Activated CD4-positive, alpha-beta memory T cell treated with anti-CD3 and anti-CD28 coated beads for 36 hours (primary cell): ENCODE measurements around the gene SFTPB. TPM values are rescaled to one million over a fixed set of nuclear protein-coding genes. Genes with fewer than 3 reads are reported as not detected.

Source experiments
- CTCF ChIA-PET: fragments of 350-600 bp; sonication (Branson Sonifier 250); formaldehyde crosslinking; loops from one replicate; lab custom pipeline; 2021; ENCODE audit warnings: antibody characterized with exemption, inconsistent platforms; lab: Charles Lee
- POLR2A ChIA-PET: fragments of 350-600 bp; sonication (Branson Sonifier 250); formaldehyde crosslinking; loops from one replicate; lab custom pipeline; 2021; ENCODE audit warnings: antibody characterized with exemption; lab: Charles Lee
- DNase-seq: peaks from one replicate; pipeline ENCODE4 v3.0.0-alpha.2; 2020
- H3K27ac Mint-ChIP-seq: one replicate; pipeline ENCODE4 v1.8.0; 2021; ENCODE audit warnings: mixed read lengths
- H3K27me3 Mint-ChIP-seq: one replicate; pipeline ENCODE4 v1.8.0; 2021; ENCODE audit warnings: mixed read lengths
- H3K36me3 Mint-ChIP-seq: one replicate; pipeline ENCODE4 v1.8.0; 2021; ENCODE audit warnings: mixed read lengths
- H3K4me1 Mint-ChIP-seq: one replicate; pipeline ENCODE4 v1.8.0; 2021; ENCODE audit warnings: low read depth, mixed read lengths
- H3K4me3 Mint-ChIP-seq: one replicate; pipeline ENCODE4 v1.8.0; 2021; ENCODE audit warnings: mild to moderate bottlenecking, mixed read lengths
- H3K9me3 Mint-ChIP-seq: one replicate; pipeline ENCODE4 v1.8.0; 2021; ENCODE audit warnings: mixed read lengths
- intact Hi-C: fragments of 100-400 bp; cut with micrococcal nuclease; formaldehyde crosslinking; loops from one replicate; pipeline ENCODE4 v1.15.1; 2023
- total RNA-seq, 2 experiments: library from RNA; stranded (reverse); gene quantifications; one replicate each; pipeline ENCODE4 v1.2.3, GENCODE V29; 2021

Gene SFTPB
- total RNA-seq, 2 experiments from 2014 or later: not detected

- ChIA-PET CTCF (interaction anchor here (1.2 to 7.8 kb wide), 7 partner anchors 10 to 72 kb away, joined by 3 to 96 read pairs (median 15); no protein-coding TSS in a partner anchor), POLR2A (no interaction called here)
Measured at GRCh38 chr2:85709401-85709811, 41.4 kb upstream of the SFTPB start.

GRCh38 chr2:85708641-85709040 lies 40.6 kb upstream of the SFTPB start:
- Mint-ChIP-seq H3K27ac (no peak overlapping the region), H3K4me1 (peaks cover 17% of the 10 kb centered on the region), H3K36me3 (no peaks in the 10 kb centered on the region), H3K9me3 (no peaks in the 10 kb centered on the region), H3K27me3 (peaks cover 4% of the 10 kb centered on the region), H3K4me3 (no peak overlapping the region)
- POLR2A ChIA-PET: no interaction called here
- DNase-seq: no peak
- intact Hi-C loops: no loop called here
- CTCF ChIA-PET: interaction anchor here (1.2 to 7.8 kb wide), 9 partner anchors 10 to 317 kb away, joined by 3 to 96 read pairs (median 15); partner anchors contain the start of gene GNLY

More at GRCh38 chr2:85709401-85709811, 41.4 kb upstream of the SFTPB start:
- intact Hi-C loops: no loop called here
- H3K27me3 Mint-ChIP-seq: peaks cover 4% of the 10 kb centered on the region
- no peaks in the 10 kb centered on the region for H3K9me3 Mint-ChIP-seq
- no peak for DNase-seq
- H3K27ac Mint-ChIP-seq: no peak overlapping the region
- H3K4me1 Mint-ChIP-seq: peaks cover 15% of the 10 kb centered on the region
- H3K4me3 Mint-ChIP-seq: no peak overlapping the region
- H3K36me3 Mint-ChIP-seq: no peaks in the 10 kb centered on the region

GRCh38 chr2:85707304-85707703 lies 39.3 kb upstream of the SFTPB start:
- Mint-ChIP-seq H3K27ac (no peak overlapping the region), H3K27me3 (peaks cover 4% of the 10 kb centered on the region)
- CTCF ChIA-PET: interaction anchor here (0.9 to 7.8 kb wide), 21 partner anchors 10 to 316 kb away, joined by 3 to 96 read pairs (median 6); partner anchors contain the start of gene GNLY

GRCh38 chr2:85706599-85707296 lies 38.7 kb upstream of the SFTPB start:
- Mint-ChIP-seq H3K27ac (no peak overlapping the region), H3K27me3 (peaks cover 4% of the 10 kb centered on the region), H3K36me3 (no peaks in the 10 kb centered on the region), H3K9me3 (no peaks in the 10 kb centered on the region), H3K4me1 (peaks cover 32% of the 10 kb centered on the region), H3K4me3 (no peak overlapping the region)
- intact Hi-C loops: loop anchor here (1.0 to 2.0 kb wide), 4 partner anchors 14 to 286 kb away; no protein-coding TSS in a partner anchor
- DNase-seq: no peak
- ChIA-PET CTCF (interaction anchor here (0.9 to 7.8 kb wide), 20 partner anchors 10 to 316 kb away, joined by 3 to 96 read pairs (median 8); partner anchors contain the start of gene GNLY), POLR2A (interaction anchor here (0.6 kb wide), 1 partner anchor 293 kb away, joined by 3 read pairs; no protein-coding TSS in a partner anchor)

More at GRCh38 chr2:85707304-85707703, 39.3 kb upstream of the SFTPB start:
- POLR2A ChIA-PET: interaction anchor here (0.6 kb wide), 1 partner anchor 292 kb away, joined by 3 read pairs; no protein-coding TSS in a partner anchor
- Mint-ChIP-seq H3K4me3 (no peak overlapping the region), H3K9me3 (no peaks in the 10 kb centered on the region), H3K36me3 (no peaks in the 10 kb centered on the region), H3K4me1 (peaks cover 28% of the 10 kb centered on the region)
- intact Hi-C loops: loop anchor here (1.0 to 2.0 kb wide), 4 partner anchors 15 to 287 kb away; no protein-coding TSS in a partner anchor
- DNase-seq: peak; percentile 65

- ChIA-PET CTCF (interaction anchor here (0.9 to 7.8 kb wide), 10 partner anchors 9 to 294 kb away, joined by 3 to 96 read pairs (median 7); partner anchors contain the start of gene GNLY), POLR2A (no interaction called here)
- Mint-ChIP-seq H3K4me3 (no peak overlapping the region), H3K4me1 (peaks cover 34% of the 10 kb centered on the region), H3K27ac (no peak overlapping the region), H3K9me3 (no peaks in the 10 kb centered on the region), H3K27me3 (peaks cover 4% of the 10 kb centered on the region), H3K36me3 (no peaks in the 10 kb centered on the region)
- no peak for DNase-seq
- intact Hi-C loops: loop anchor here (2.0 kb wide), 2 partner anchors 13 to 285 kb away; no protein-coding TSS in a partner anchor
Measured at GRCh38 chr2:85706063-85706462, 38.1 kb upstream of the SFTPB start.

GRCh38 chr2:85705680-85706039 lies 37.7 kb upstream of the SFTPB start:
- no peak for DNase-seq
- Mint-ChIP-seq H3K4me3 (no peak overlapping the region), H3K9me3 (no peaks in the 10 kb centered on the region), H3K36me3 (no peaks in the 10 kb centered on the region), H3K27ac (no peak overlapping the region), H3K4me1 (peaks cover 34% of the 10 kb centered on the region), H3K27me3 (peaks cover 4% of the 10 kb centered on the region)
- CTCF ChIA-PET: interaction anchor here (0.9 to 7.8 kb wide), 10 partner anchors 10 to 294 kb away, joined by 3 to 96 read pairs (median 7); partner anchors contain the start of gene GNLY
- POLR2A ChIA-PET: no interaction called here
- intact Hi-C loops: loop anchor here (2.0 kb wide), 2 partner anchors 13 to 285 kb away; no protein-coding TSS in a partner anchor

- H3K4me3 Mint-ChIP-seq: no peak overlapping the region
- H3K9me3 Mint-ChIP-seq: no peaks in the 10 kb centered on the region
- H3K36me3 Mint-ChIP-seq: no peaks in the 10 kb centered on the region
- peaks cover 4% of the 10 kb centered on the region for H3K27me3 Mint-ChIP-seq
- POLR2A ChIA-PET: interaction anchor here (0.7 kb wide), 1 partner anchor 11 kb away, joined by 3 read pairs; no protein-coding TSS in a partner anchor
- peaks cover 34% of the 10 kb centered on the region for H3K4me1 Mint-ChIP-seq
- DNase-seq: peak; percentile 30
- intact Hi-C loops: no loop called here
- no peak overlapping the region for H3K27ac Mint-ChIP-seq
- CTCF ChIA-PET: interaction anchor here (0.9 to 7.8 kb wide), 11 partner anchors 9 to 295 kb away, joined by 3 to 96 read pairs (median 7); partner anchors contain the start of gene GNLY
Measured at GRCh38 chr2:85704800-85705679, 37.0 kb upstream of the SFTPB start.

GRCh38 chr2:85704038-85704437 lies 36.0 kb upstream of the SFTPB start:
- Mint-ChIP-seq H3K27me3 (peaks cover 4% of the 10 kb centered on the region), H3K4me1 (peaks cover 34% of the 10 kb centered on the region), H3K9me3 (no peaks in the 10 kb centered on the region), H3K4me3 (no peak overlapping the region), H3K27ac (no peak overlapping the region), H3K36me3 (no peaks in the 10 kb centered on the region)
- DNase-seq: no peak
- intact Hi-C loops: no loop called here
- ChIA-PET CTCF (interaction anchor here (1.0 to 7.8 kb wide), 4 partner anchors 8 to 67 kb away, joined by 3 to 96 read pairs (median 20); partner anchors contain the start of gene GNLY), POLR2A (no interaction called here)

- no peak for DNase-seq
- Mint-ChIP-seq H3K4me1 (peaks cover 34% of the 10 kb centered on the region), H3K27me3 (peaks cover 4% of the 10 kb centered on the region), H3K9me3 (no peaks in the 10 kb centered on the region), H3K36me3 (no peaks in the 10 kb centered on the region), H3K27ac (no peak overlapping the region), H3K4me3 (no peak overlapping the region)
- CTCF ChIA-PET: interaction anchor here (1.0 to 7.8 kb wide), 2 partner anchors 18 to 24 kb away, joined by 3 to 96 read pairs; no protein-coding TSS in a partner anchor
- intact Hi-C loops: no loop called here
- POLR2A ChIA-PET: no interaction called here
Measured at GRCh38 chr2:85703329-85703728, 35.3 kb upstream of the SFTPB start.

- no peaks in the 10 kb centered on the region for H3K9me3 Mint-ChIP-seq
- intact Hi-C loops: no loop called here
- CTCF ChIA-PET: no interaction called here
- POLR2A ChIA-PET: no interaction called here
- peaks cover 34% of the 10 kb centered on the region for H3K4me1 Mint-ChIP-seq
- H3K36me3 Mint-ChIP-seq: no peaks in the 10 kb centered on the region
- H3K27me3 Mint-ChIP-seq: peaks cover 2% of the 10 kb centered on the region
- no peak overlapping the region for H3K4me3 Mint-ChIP-seq
- no peak for DNase-seq
- H3K27ac Mint-ChIP-seq: no peak overlapping the region
Measured at GRCh38 chr2:85702800-85703199, 34.8 kb upstream of the SFTPB start.

GRCh38 chr2:85702172-85702571 lies 34.2 kb upstream of the SFTPB start:
- Mint-ChIP-seq H3K4me3 (no peak overlapping the region), H3K36me3 (no peaks in the 10 kb centered on the region), H3K9me3 (no peaks in the 10 kb centered on the region), H3K27ac (no peak overlapping the region), H3K27me3 (peaks cover 1% of the 10 kb centered on the region), H3K4me1 (peaks cover 33% of the 10 kb centered on the region)
- CTCF ChIA-PET: no interaction called here
- POLR2A ChIA-PET: no interaction called here
- intact Hi-C loops: no loop called here
- DNase-seq: no peak
